A172 (cell line): ENCODE measurements around the gene DNM1L. TPM values are rescaled to one million over a fixed set of nuclear protein-coding genes. Genes with fewer than 3 reads are reported as not detected.
A peak's percentile ranks its signal among the peaks of the same experiment; 100 is the strongest.

ENCODE experiments used
- DNase-seq: peaks from one replicate; pipeline ENCODE4 v3.0.0-alpha.2; 2015; ENCODE audit warnings: low spot score
- total RNA-seq: library from RNA; depleted of rRNA; stranded (reverse); fragments of >200 nt; shearing (Covaris generic); gene quantifications from 2 replicates; pipeline ENCODE4 v1.2.3, GENCODE V29; 2014; rRNA removed

DNM1L gene
- total RNA-seq, 1 experiment from 2014 or later: 75.1 TPM

- DNase-seq: peak; percentile 4
Measured at GRCh38 chr12:32756476-32757066, 77.5 kb downstream of the DNM1L start.

DNA sequence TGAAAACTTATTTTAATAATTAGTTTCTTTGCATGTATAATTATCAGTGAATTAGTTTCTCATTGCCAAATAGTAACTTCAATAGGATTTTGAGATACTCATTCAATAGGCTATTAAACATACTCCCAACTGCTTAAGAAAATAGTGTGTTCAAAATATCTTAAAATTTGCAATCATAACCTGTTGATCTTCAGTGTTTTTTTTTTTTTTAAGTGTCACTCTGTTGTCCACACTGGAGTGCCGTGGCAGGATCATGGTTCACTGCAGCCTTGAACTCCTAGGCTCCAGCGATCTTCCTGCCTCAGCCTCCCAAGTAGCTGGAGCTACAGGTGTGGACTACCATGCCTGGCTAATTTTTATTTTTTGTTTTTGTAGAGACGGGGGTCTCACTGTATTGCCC is 78.1 kb downstream of the DNM1L start:
- DNase-seq: no peak

DNA sequence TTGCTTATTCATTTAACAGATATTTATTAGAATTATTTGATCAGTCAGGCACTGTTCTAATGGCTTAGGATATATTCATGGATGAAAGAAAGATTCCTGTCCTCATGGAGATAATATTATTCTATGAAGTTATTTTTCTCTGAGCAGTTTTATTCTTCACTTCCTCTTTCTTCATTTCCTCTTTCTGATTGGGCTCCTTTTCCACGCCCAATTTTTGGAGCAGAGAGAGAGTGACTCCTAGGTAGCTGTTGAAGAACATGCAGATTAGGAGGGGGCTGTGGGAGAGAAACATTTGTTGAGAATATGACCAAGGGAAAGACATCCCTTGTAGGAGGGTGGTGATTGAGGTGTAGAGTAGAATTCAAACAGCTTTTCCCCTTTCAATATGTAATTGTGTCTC is 82.6 kb downstream of the DNM1L start:
- no peak for DNase-seq

DNA sequence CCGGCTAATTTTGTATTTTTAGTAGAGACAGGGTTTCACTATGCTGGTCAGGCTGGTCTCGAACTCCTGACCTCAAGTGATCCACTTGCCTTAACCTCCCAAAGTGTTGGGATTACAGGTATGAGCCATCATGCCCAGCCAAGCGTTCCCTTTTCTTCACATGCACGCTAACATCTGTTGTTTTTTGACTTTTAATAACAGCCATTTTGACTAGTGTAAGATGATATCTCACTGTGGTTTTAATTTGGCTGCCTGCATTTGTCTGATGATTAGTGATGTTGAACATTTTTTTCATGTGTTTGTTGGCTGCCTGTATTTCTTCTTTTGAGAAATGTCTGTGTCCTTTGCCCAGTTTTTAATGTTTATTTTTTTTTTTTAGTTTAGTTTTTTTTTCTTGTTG is 86.8 kb downstream of the DNM1L start:
- DNase-seq: no peak

DNA sequence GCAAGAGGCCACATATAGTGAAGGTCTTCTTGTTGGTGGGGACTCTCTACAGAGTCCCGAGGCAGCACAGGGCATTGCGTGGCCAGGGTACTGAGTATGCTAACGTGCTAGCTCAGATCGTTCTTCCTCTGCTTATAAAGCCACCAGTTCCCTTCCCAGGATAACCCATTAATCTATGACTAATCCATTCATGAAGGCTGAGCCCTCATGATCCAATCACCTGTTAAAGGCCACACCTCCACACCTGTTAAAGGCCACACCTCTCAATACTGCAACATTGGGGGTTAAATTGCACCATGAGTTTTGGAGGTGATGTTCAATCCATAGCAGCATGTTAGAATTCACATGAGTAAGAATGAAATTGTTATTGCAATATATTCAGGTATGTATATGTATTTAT is 89.4 kb downstream of the DNM1L start:
- no peak for DNase-seq

DNA sequence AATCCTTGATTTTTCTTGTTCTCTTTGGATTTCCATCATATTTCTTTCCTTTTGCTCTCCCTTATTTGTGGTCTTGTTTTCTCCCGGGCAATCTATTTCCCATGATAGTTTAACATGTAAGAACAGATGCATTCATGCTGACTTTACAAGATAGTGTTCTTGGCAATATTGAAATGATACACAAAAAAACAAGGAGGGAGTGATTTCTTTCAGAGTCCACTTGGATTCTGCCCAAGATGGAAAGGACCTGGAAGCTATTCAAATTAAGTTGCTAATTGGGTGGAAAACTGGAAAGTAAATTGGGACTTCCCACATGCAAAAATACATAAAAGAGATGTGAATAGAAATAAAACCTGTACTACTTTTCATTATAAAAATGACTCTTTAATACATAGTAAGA is 91.0 kb downstream of the DNM1L start:
- no peak for DNase-seq

- DNase-seq: no peak
Measured at GRCh38 chr12:32773691-32774090, 94.6 kb downstream of the DNM1L start.

GRCh38 chr12:32776258-32776657 is 97.2 kb downstream of the DNM1L start:
- DNase-seq: no peak

DNA sequence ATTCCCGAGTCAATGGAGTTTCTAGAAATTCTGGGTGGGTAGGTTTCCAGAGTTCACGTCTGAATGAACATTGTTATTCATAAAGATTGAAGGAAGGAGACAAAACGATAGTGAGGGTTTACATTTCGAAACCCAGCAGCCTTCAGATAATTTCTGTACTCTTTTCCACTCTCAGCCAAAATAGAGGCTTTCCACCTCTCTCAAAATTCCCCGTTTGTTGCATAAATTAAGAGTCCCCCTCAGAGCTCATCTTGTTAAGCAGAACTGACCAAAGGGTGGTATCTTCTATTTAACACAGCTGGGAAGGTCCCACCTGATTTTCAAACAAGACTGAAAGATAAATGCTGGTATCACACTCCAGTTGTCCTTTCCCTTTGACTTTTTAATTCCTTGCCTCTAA is 98.1 kb downstream of the DNM1L start:
- DNase-seq: no peak

DNA sequence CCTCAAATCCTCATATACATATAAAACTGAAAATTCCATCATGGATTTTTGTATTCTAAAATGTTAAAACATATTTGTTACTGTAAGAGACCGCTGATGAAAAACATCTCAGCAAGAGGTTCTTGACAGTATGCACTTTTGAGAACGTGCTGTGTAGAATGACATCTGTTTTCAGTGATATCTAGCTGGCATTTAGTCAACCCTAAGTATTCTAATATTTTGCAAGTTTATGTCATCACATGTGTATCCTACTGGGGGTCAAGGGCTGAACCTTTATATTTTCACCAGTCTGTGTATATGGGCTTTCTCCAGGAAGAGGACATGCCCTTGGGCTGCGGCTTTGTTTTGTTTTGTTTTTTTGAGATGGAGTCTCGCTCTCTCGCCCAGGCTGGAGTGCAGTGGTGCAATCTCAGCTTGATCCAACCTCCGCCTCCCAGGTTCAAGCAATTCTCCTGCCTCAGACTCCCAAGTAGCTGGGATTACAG is 98.6 kb downstream of the DNM1L start:
- DNase-seq: no peak

GRCh38 chr12:32780071-32780470 is 101.0 kb downstream of the DNM1L start:
- DNase-seq: no peak

DNA sequence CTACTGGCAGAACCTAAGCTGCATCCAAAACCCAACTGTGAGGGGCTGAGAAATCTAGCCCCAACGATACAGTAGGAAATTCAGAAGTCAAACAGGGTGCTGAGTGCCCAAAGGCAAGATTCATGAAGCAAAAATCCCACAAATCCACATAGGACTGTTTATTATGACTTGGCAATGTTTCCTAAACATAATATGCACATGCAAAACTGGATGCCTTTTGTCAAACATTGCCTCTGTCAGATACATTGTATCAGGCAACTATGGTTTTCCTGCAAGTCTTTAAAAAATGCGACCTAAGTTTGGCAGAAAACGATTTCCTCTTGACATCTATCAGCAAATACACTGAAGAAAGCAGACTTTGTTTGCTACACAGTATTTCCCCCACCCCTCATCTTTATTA is 103.9 kb downstream of the DNM1L start:
- DNase-seq: no peak

DNA sequence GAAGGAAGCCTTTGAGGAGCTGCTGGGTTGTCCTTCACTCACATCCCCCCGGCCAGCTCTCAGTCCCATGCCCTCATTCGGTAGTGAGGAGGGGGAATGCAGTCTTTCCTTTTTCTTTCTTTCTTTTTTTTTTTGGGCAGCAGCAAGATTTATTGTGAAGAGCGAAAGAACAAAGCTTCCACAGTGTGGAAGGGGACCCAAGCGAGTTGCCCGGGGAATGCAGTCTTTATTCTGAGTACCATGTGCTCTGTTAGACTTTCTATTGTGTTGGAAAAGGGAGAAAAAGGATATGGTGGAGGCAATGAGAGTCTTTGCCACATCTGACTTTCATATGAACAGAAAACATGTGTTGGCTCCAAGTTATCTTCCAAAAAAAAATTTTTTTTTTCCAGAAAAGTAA is 106.5 kb downstream of the DNM1L start:
- DNase-seq: no peak

DNA sequence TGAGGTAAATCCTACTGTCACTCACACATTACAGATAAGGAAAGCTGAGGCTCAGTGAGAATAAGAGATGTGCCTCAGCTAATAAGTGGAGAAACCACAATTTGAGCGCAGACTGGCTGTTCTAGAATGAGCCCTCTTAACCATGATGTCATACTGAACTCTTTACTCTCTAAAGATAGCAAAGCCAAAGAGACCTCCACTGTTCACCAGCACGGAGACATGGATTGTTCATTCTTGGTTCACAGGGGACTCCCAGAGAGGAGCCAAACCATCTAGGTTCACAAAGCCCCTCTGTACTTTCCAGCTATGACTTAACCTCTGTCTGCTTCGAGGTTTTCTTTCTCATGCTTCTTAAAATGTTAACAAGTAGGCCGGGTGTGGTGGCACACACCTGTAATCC is 109.3 kb downstream of the DNM1L start:
- DNase-seq: no peak

GRCh38 chr12:32789446-32789845 is 110.3 kb downstream of the DNM1L start:
- no peak for DNase-seq

DNA sequence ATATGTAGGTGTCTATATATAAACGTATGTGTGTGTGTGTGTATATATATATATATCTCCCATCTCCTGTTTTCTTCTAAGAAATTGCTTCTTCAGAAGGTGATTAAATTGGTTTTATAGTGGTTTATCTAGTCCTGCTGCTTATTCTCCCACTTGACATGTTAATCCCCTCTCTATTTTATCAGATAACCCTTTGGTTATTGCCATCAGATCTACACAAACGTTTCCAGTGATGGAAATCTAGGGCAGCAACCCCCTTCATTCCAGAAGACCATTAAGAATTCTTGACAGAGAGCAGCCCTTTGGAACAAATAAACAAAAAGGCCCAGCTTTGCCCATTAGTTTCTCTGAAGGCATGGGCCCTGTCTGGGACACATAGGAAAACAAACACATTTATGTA is 110.8 kb downstream of the DNM1L start:
- no peak for DNase-seq

GRCh38 chr12:32794281-32794680 is 115.2 kb downstream of the DNM1L start:
- DNase-seq: no peak

Other genes with a start within 250 kb of the DNM1L start
- 38.2 and 56.6 TPM in 2 replicates for gene YARS2, start 76.6 kb downstream of the DNM1L start, total RNA-seq
- 57.3 and 70.7 TPM in 2 replicates for gene PKP2, start 217.5 kb downstream of the DNM1L start, total RNA-seq